GM11168 (cell line): ENCODE results near the gene UTP20.

Experiments used
- in situ Hi-C: fragments of 300-500 bp; cut with MboI; formaldehyde crosslinking; loops from one replicate; pipeline ENCODE4 v1.12.0; 2022; ENCODE audit warnings: low sequenced_read_pairs; ENCODE audit not compliant: unreplicated experiment

UTP20 gene

GRCh38 chr12:101415228-101415627 is 135.3 kb downstream of the UTP20 start:
- in situ Hi-C loops: loop anchor here (5.0 to 25.0 kb wide), 2 partner anchors 352 to 447 kb away; no protein-coding TSS in a partner anchor

DNA sequence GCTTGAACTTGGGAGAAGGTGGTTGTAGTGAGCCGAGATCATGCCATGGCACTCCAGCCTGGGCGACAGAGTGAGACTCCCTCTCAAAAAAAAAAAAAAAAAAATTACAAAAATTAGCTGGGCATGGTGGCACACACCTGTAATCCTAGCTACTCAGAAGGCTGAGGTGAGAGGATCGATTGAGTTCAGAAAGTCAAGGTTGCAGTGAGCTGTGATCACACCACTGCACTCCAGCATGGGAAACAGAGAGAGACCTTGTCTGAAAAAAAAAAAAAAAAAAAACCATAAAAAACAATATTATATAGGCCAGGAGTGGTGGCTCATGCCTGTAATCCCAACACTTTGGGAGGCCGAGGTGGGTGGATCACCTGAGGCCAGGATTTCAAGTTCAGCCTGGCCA is 142.2 kb downstream of the UTP20 start:
- in situ Hi-C loops: loop anchor here (25.0 kb wide), 1 partner anchor 440 kb away; no protein-coding TSS in a partner anchor

- in situ Hi-C loops: loop anchor here (25.0 kb wide), 1 partner anchor 438 kb away; no protein-coding TSS in a partner anchor
Measured at GRCh38 chr12:101424620-101425019, 144.7 kb downstream of the UTP20 start.

GRCh38 chr12:101430456-101430855 is 150.6 kb downstream of the UTP20 start:
- in situ Hi-C loops: no loop called here

DNA sequence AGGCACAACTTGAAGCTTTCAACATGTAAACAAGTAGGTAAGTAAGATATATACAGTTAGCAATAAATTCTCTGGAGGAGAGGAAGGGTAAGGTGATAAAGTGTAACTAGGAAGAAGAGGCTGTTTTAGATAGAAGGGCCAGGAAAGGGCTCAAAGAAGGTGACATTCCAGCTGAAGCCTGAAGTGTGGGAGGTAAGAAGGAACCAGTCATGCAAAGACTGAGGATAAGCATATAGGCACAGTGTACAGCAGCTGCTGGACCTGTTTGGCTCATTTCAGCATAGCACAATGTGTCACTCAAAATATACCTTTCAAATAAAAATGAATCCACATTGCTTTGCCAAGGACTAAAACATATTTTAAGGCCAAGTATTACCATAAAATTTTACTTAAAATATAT is 156.2 kb downstream of the UTP20 start:
- in situ Hi-C loops: no loop called here
